ENCODE results near the gene GUCY1B1.

The GUCY1B1 gene

GRCh38 chr4:155800685-155801343 lies 42.0 kb downstream of the GUCY1B1 start:
- no peak for DNase-seq (ENCODE audit: low read depth)

GRCh38 chr4:155802190-155802959 lies 43.6 kb downstream of the GUCY1B1 start:
- DNase-seq (ENCODE audit: low read depth) = no peak

GRCh38 chr4:155805016-155805415 lies 46.2 kb downstream of the GUCY1B1 start:
- peak; percentile 39 for DNase-seq (ENCODE audit: low read depth)

GRCh38 chr4:155807021-155807420 lies 48.2 kb downstream of the GUCY1B1 start:
- no peak for DNase-seq (ENCODE audit: low read depth)

- DNase-seq (ENCODE audit: low read depth) = peak; percentile 46
Measured at GRCh38 chr4:155809835-155810234, 51.0 kb downstream of the GUCY1B1 start.

GRCh38 chr4:155811083-155811482 lies 52.3 kb downstream of the GUCY1B1 start:
- no peak for DNase-seq (ENCODE audit: low read depth)

- DNase-seq (ENCODE audit: low read depth) = no peak
Measured at GRCh38 chr4:155818639-155819038, 59.8 kb downstream of the GUCY1B1 start.

- DNase-seq (ENCODE audit: low read depth) = no peak
Measured at GRCh38 chr4:155819066-155819465, 60.2 kb downstream of the GUCY1B1 start.

GRCh38 chr4:155820887-155821518 lies 62.2 kb downstream of the GUCY1B1 start:
- DNase-seq (ENCODE audit: low read depth) = no peak

- no peak for DNase-seq (ENCODE audit: low read depth)
Measured at GRCh38 chr4:155822572-155822971, 63.8 kb downstream of the GUCY1B1 start.

- no peak for DNase-seq (ENCODE audit: low read depth)
Measured at GRCh38 chr4:155828628-155829027, 69.8 kb downstream of the GUCY1B1 start.

- no peak for DNase-seq (ENCODE audit: low read depth)
Measured at GRCh38 chr4:155832664-155833063, 73.8 kb downstream of the GUCY1B1 start.

GRCh38 chr4:155837203-155837796 lies 78.5 kb downstream of the GUCY1B1 start:
- no peak for DNase-seq (ENCODE audit: low read depth)

GRCh38 chr4:155842080-155842479 lies 83.3 kb downstream of the GUCY1B1 start:
- DNase-seq (ENCODE audit: low read depth) = no peak

- DNase-seq (ENCODE audit: low read depth) = no peak
Measured at GRCh38 chr4:155846929-155847328, 88.1 kb downstream of the GUCY1B1 start.

- no peak for DNase-seq (ENCODE audit: low read depth)
Measured at GRCh38 chr4:155849042-155849441, 90.2 kb downstream of the GUCY1B1 start.

GRCh38 chr4:155853189-155853588 lies 94.4 kb downstream of the GUCY1B1 start:
- no peak for DNase-seq (ENCODE audit: low read depth)

- no peak for DNase-seq (ENCODE audit: low read depth)
Measured at GRCh38 chr4:155854582-155855226, 95.9 kb downstream of the GUCY1B1 start.

GRCh38 chr4:155855897-155856296 lies 97.1 kb downstream of the GUCY1B1 start:
- DNase-seq (ENCODE audit: low read depth) = no peak

Measured in HS-27A (cell line).